DMS114 treated with DMSO at 0.1 percent for 48 hours (cell line): ENCODE measurements around the gene ANKMY1.
"Not testable (repeated sequence)": the region's sequence is repeated elsewhere in the genome, so short reads cannot be mapped to it uniquely, and the experiment has no call there.

ENCODE experiments used
- DNase-seq: peaks from one replicate; lab custom pipeline; 2025; ENCODE audit not compliant: unreplicated experiment; lab: John Stamatoyannopoulos, UW

The ANKMY1 gene

GRCh38 chr2:240506406-240507059, 51.3 kb downstream of the ANKMY1 start:
- no peak for DNase-seq

- no peak for DNase-seq
Observed at GRCh38 chr2:240505910-240506309, 51.9 kb downstream of the ANKMY1 start.

DNA sequence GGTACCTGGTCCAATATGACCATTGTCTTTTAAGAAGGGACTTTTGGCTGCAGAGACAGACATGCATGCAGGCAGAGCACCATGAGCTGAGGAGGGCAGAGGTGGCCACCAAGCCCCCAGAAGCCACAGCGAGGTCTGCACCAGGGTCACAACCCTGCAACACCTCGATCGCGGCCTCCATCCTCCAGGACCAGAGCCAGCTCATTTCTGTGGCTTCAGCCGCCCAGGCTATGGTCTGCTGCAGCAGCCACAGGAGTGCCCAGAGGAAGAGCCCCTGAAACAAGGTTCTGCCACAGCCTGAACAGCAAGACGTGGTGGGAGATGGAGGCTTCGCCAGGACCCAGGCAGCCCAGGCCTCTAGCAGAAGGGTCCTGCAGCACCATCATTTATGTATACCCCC, 53.9 kb downstream of the ANKMY1 start:
- DNase-seq: no peak

DNA sequence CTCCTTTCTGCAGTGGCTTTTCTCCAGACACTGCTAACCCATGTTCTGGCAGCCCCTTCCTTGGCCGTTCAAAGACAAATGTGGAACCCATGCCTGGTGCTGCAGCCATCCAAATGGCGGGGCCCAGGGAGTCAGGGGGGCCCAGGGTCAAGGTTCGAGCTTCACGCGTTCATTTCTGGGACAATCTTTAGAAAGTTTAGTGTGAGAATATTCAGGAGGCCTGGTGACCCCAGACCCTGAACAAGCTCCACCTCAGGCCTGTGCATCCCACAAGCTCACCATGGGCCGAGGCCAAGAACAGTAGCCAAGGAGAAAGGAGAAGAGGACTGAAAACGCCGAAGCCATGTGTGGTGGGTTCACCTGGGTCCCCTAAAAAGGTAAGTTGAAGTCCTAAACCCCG, 54.4 kb downstream of the ANKMY1 start:
- DNase-seq: no peak

DNA sequence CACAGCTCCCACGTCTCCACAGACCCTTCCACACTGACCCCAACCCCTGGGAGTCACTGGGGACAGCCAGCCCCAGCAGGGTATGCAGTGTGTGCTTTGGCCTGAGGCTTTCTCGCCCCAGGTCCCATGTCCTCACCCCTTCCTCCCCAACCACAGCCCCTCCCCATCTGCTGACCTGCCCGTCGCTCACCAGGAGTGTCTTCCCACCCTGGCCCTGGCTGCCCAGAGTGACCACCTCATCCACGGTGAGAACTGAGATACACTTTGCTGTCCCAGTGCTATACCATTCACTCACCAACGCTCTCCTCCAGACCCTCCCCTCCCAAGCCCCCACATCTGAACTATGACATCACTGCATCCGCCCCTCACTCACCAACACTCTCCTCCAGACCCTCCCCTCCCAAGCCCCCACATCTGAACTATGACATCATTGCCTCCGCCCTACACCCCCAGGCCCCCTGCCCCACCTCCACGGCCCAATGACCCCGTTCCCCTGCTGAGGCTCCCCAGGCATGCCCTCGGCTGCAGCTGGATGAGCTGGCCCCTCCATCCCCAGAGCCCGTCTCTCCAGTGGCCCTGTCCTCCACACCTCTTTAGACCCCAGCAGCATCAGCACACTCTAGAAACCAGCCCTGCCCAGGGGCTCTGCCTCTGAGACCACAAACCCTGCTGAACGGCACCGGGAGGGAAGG, 55.2 kb downstream of the ANKMY1 start:
- DNase-seq: no peak

DNA sequence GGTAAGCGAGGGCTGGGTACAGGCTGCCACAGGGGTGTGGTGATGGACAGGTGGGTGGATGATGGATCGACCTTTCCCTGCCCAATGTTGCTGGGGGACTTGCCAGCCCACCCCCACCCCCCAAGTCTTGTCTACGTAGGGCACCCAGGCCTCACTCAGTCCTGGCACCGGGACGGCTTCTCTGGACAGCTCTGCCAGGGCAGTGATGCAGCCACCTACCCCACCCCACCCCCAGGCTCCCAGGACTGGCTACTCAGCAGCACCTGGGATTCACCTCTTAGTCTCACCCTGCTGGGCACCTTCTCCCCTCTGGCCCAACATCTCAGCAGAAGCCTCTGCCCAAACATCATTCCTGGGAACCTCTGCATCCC, 55.7 kb downstream of the ANKMY1 start:
- no peak for DNase-seq

- no peak for DNase-seq
Observed at GRCh38 chr2:240501531-240501991, 56.2 kb downstream of the ANKMY1 start.

GRCh38 chr2:240500561-240501423, 57.0 kb downstream of the ANKMY1 start:
- DNase-seq: no peak

DNA sequence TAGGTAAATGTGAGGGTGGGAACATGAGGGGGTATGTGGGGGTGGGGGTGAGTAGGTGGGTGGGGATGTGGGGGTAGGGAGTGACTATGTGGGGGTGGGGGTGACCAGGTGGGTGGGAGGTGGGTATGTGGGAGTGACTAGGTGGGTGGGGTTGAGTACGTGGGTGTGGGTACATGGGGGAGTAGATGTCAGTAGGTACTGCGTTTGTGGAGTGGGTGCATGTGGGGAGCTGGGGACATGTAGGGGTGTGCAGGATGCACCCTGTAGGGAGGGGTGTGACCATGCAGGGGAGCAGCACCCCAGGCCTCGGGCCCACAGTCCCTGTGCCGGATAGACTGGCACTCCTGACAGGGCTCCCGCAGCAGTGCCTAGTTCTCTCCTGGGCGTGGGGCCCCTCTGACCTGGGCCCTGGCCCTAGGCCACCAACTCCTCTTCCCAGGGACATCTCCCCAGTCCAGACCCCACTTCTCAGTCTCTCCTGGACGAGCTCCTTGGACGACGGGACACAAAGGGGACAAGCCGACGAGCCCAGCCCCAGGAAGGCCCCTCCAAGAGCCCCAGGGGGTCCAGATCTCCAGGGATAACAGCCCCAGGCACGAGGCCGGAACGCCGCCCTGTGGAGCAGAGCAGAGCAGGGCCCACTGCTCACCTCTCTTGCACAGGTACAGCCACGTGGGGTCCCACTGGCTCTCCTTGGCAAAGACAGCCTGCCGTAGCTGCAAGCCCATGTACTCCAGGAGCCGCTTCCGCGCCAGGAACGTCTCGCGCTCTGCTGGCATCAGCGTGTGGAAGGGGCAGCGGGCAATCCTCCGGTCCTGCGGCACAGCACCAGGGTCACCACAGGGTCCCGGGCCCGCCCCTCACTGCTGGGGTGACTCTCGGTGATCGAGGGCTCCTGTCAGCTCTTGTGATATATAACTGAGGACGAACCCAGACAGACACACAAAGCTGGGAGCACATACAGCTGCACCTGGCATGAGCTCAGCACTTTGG, 58.2 kb downstream of the ANKMY1 start:
- no peak for DNase-seq

DNA sequence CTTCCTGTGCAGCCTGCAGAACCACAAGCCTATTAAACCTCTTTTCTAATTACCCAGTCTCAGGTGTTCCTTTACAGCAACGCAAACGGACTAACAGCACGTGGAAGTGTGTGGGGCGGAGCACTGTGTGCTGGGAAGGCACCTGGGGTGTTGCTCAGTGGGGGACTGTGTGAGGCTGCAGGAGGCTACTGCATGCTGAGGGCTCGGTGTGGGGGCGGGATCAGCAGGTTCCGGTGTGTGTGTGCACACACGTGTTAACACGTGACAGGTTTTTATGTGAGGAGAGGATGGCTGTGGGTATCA, 58.9 kb downstream of the ANKMY1 start:
- no peak for DNase-seq

GRCh38 chr2:240498171-240498957, 59.4 kb downstream of the ANKMY1 start:
- no peak for DNase-seq

GRCh38 chr2:240497082-240497481, 60.7 kb downstream of the ANKMY1 start:
- not testable (repeated sequence) for DNase-seq

GRCh38 chr2:240494942-240495341, 62.8 kb downstream of the ANKMY1 start:
- not testable (repeated sequence) for DNase-seq

- no peak for DNase-seq
Observed at GRCh38 chr2:240494194-240494793, 63.5 kb downstream of the ANKMY1 start.

GRCh38 chr2:240491483-240491882, 66.3 kb downstream of the ANKMY1 start:
- DNase-seq: no peak

DNA sequence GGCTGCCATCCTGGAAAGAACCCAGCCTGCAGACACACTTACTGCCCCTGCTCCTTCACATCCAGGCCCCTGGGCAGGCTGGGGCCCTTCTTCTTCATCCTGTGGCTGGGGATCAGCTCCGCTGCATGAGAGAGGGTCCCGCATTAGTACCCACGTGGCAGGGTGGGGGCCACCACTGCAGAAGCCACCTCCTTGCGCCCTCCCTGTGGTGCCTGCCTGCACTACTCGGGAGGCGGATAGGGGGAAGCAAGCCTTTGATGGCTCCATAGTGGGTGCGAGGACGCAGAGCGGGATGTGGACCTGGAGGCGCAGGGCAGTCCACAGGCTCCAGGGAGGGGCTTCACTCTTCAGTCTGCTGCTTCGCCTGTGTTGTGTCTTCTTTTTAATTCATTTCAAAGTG, 75.6 kb downstream of the ANKMY1 start:
- DNase-seq: no peak

- no peak for DNase-seq
Observed at GRCh38 chr2:240481720-240482119, 76.1 kb downstream of the ANKMY1 start.

- DNase-seq: no peak
Observed at GRCh38 chr2:240480834-240481623, 76.8 kb downstream of the ANKMY1 start.

GRCh38 chr2:240479111-240479501, 78.7 kb downstream of the ANKMY1 start:
- no peak for DNase-seq
